Measurements from ENCODE around the gene ETNK2. TPM values are rescaled to one million over a fixed set of nuclear protein-coding genes. Genes with fewer than 3 reads are reported as not detected.

The ETNK2 gene
- total and polyA plus RNA-seq, 2 of the 4 experiments (the other 2 are of a cell fraction) = 18.9 to 26.0 TPM

DNA sequence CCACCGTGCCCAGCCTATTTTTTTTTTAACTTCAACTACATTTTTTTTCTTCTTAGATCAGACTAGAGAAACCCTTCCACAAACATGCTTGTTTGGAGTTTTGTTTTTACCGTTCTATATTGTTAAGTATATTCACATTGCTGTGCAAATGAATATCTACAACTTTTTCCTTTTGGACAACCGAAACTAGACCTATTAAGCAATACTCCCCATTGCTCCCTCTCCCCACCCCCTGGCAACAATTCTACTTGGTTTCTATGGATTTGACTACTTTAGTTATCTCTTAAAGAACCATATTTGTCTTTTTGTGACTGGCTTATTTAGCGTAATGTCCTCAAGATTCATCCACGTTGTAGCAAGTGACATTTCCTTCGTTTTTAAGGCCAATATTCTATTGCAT is 19.1 kb downstream of the ETNK2 start:
- Histone ChIP-seq H4K20me1 (ENCODE audit: insufficient read depth, low read length) (no peaks in the 10 kb centered on the region), H3K18ac (ENCODE audit: low read depth, low read length) (no peak overlapping the region), H3K27ac (ENCODE audit: insufficient read depth, low read length) (no peak overlapping the region), H3K4me3 (ENCODE audit: insufficient read depth, low read depth, low read length) (no peak overlapping the region), H2AK9ac (replicated peaks; ENCODE audit: low read depth, low read length, poor library complexity) (no peak overlapping the region), H3K9ac (ENCODE audit: low read depth, low read length) (no peak overlapping the region), H3K4me1 (ENCODE audit: control insufficient read depth, insufficient read depth, low read length) (peaks cover 15% of the 10 kb centered on the region), H2AK5ac (ENCODE audit: low read depth, low read length) (no peak overlapping the region), H3K23ac (ENCODE audit: low read depth, low read length) (no peak overlapping the region), H3K4me2 (ENCODE audit: low read depth, low read length) (no peak overlapping the region), H2BK120ac (ENCODE audit: low read depth, low read length) (no peak overlapping the region), H2AFZ (replicated peaks; ENCODE audit: low read length, poor library complexity) (no peak overlapping the region), H4K91ac (ENCODE audit: insufficient read depth, low read depth, low read length) (no peak overlapping the region), H4K8ac (ENCODE audit: low read depth in 2 of 2, low read length in 2 of 2) (no peak overlapping the region), H3K9me3 (ENCODE audit: control insufficient read depth, insufficient read depth, low read length) (no peaks in the 10 kb centered on the region), H2BK5ac (ENCODE audit: low read depth, low read length, poor library complexity, severe bottlenecking) (no peak overlapping the region), H3K27me3 (ENCODE audit: control insufficient read depth, insufficient read depth, low read length) (no peaks in the 10 kb centered on the region), H2BK15ac (ENCODE audit: low read depth, low read length) (no peak overlapping the region), H3K9me1 (ENCODE audit: insufficient read depth, low read length) (peaks cover 18% of the 10 kb centered on the region), H3K4ac (ENCODE audit: low read depth, low read length) (no peak overlapping the region), H3K36me3 (ENCODE audit: control insufficient read depth, insufficient read depth, low read length) (peaks cover 16% of the 10 kb centered on the region; the same call in 1 of the 2 replicates), H4K5ac (ENCODE audit: low read depth, low read length) (no peak overlapping the region), H3K14ac (replicated peaks; ENCODE audit: low read depth, low read length) (no peak overlapping the region), H3K79me1 (ENCODE audit: low read depth in 1 of 2, low read length in 2 of 2) (no peaks in the 10 kb centered on the region), H3K56ac (ENCODE audit: extremely low read depth, insufficient read depth, low read length) (no peak overlapping the region), H2BK20ac (ENCODE audit: low read depth, low read length) (no peak overlapping the region)
- WGBS, 2 experiments (ENCODE audit: extremely low coverage in 2 of 2, insufficient read length in 1 of 2) = no CpG with 5 or more reads among the region's 6 CpGs
- intact Hi-C loops (cut with micrococcal nuclease) = no loop called here
- in situ Hi-C loops (cut with MboI; ENCODE audit: low sequenced_read_pairs) = no loop called here
- DNase-seq = no peak
- dilution Hi-C loops (cut with HindIII; ENCODE audit: low sequenced_read_pairs, unreplicated experiment) = loop anchor here (25.0 kb wide), 1 partner anchor 270 kb away; the partner anchor contains the start of gene SNRPE
- TF ChIP-seq RAD21 (IDR thresholded peaks at IDR 0.05; ENCODE audit: low read length) (no peak), BHLHE40 (IDR thresholded peaks at IDR 0.05; ENCODE audit: low read depth, low read length) (no peak), MXI1 (IDR thresholded peaks at IDR 0.05; ENCODE audit: borderline replicate concordance, low read depth, low read length) (no peak)
- ATAC-seq (ENCODE audit: low read depth) = no peak
- BruUV-seq (replicated peaks) = no TSS peak
- ChIA-PET POLR2A (ENCODE audit: unreplicated experiment) (no interaction called here), CTCF (no interaction called here)
